ENCODE data around the gene ITPRIPL2.
A peak's percentile ranks its signal among the peaks of the same experiment; 100 is the strongest.

ITPRIPL2 gene

DNA sequence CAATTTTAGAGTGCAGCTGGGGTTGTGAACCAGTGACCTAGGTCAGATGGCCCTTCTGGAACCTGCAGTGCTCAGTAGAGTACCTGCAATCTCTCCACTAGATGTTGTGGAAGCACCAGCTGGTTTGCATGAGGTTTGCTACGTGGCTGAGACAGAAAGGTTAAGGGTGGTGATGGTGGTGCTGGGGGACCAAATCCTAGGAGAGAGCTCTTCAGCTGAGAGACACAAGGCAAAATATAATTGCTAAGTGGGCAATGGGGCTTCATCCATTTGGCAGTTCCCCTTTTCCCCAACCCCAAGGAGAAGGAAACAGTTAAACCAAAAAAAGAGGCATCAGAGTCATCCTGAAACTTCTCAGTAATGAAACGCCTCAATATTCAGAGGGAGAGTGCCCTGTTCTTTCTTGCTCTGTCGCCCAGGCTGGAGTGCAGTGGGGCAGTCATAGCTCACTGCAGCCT, 13.9 kb downstream of the ITPRIPL2 start:
- ATAC-seq (peak; percentile 67), DNase-seq (ENCODE audit: low spot score in 2 of 2) (peak in 1 of 2 donors; percentile 58)
- peak overlapping the region; percentile 52 for H3K4me3 Mint-ChIP-seq
- no peaks in the 10 kb centered on the region for H3K9me3 Mint-ChIP-seq
- peak overlapping the region; percentile 85 for H3K27ac Mint-ChIP-seq
- peaks cover 47% of the 10 kb centered on the region for H3K4me1 Mint-ChIP-seq
- H3K36me3 Mint-ChIP-seq: no peaks in the 10 kb centered on the region

DNA sequence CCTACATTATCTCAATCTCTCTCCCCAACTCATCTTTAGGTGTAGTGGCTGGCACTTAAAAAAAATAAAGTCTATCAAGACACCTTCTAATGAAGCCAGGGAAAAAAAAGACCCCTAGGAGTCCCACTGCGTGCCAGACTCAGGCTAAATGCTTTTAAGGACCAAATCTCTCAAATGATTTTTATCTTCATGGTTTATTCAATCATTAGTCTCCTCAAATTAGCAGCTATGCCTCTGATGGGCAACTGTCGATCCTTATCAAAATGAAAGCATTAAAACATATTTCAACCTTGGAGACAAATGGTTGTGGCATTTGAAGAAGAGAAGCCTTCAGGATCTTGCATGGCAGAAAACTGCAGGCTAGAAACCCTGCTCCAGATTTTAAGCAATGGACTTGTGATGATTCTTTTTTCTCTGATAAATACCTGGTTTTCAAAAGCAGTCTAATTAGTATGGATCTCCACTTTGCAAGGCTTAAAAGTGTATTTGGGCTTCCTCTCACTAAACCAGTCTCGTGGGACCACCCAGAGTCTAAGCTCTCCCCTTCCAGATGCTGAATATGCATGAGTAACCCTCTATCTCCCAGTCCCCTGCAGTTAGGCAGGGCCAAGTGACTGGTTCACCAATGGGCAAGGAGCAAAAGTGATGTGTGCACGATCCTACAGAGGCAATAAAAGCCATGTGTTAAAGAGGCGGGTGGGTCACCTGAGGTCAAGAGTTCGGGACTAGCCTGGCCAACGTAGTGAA, 14.9 kb downstream of the ITPRIPL2 start:
- peaks cover 45% of the 10 kb centered on the region for H3K4me1 Mint-ChIP-seq
- ATAC-seq: no peak
- no peaks in the 10 kb centered on the region for H3K9me3 Mint-ChIP-seq
- no peaks in the 10 kb centered on the region for H3K36me3 Mint-ChIP-seq
- no peak overlapping the region for H3K4me3 Mint-ChIP-seq
- DNase-seq (ENCODE audit: low spot score in 2 of 2): no peak
- no peak overlapping the region for H3K27ac Mint-ChIP-seq

DNA sequence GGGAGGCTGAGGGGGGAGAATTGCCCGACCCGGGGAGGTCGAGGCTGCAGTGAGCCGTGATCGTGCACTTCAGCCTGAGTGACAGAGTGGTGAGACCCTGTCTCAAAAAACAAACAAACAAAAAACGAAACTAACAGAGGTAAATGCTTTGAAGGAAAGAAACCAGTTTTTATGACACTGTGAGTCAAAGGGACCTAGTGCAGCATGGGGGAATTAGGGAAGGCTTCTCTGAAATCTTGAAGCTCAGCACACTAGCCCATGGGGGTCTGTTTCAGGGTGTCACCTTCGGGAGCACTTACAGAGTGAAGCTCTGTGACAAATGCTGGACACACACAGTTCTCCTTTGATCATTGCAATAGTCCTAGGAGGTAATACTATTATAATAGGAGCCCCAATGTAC, 16.6 kb downstream of the ITPRIPL2 start:
- DNase-seq (ENCODE audit: low spot score in 2 of 2) (no peak), ATAC-seq (no peak)
- Mint-ChIP-seq H3K27ac (peak overlapping the region; percentile 89), H3K4me1 (peaks cover 45% of the 10 kb centered on the region), H3K9me3 (no peaks in the 10 kb centered on the region), H3K36me3 (no peaks in the 10 kb centered on the region), H3K4me3 (peak overlapping the region; percentile 62)

DNA sequence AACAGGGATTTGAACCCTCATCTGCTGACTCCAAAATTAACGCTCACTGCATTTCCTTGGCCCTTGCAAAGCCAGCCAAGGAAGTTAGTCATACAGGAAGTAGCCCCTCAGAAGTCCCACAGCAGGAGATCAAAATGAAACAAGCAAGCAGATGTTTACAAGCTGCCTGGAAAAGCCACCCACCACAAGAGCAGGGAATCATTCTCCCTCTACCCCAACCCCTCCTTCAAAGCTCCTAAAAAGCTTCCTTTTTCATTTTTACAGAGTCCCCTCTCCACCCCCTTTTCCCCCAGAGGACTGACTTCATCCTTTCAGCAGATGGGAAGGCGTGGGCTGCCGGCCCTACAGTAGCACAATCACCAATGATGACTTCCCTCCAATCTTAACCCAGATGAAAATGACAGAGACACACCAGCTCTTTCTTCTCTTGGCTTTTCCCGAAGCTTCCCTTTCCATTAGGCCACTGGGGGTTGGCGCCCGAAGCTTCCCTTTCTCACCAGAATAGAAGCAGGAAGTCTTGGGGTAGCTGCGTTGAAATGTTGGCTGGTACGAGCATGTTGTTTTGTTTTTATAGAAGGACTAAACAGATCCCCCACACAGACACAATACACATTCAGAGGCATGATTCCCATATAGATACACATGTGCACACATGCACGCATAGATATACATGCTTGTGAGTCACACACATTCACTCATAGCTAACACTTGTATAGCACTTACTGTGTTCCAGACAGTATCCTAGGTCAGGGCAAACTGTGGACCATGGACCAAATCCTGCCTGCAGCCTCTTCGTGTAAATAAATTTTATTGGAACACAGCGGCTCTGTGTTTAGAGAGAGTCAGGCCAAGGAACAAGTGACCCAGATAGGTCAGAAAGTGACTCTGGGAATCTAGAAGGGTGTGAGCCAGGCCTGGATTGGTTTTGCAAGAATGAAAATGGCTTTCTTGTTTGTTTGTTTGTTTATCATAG, 17.4 kb downstream of the ITPRIPL2 start:
- H3K36me3 Mint-ChIP-seq: no peaks in the 10 kb centered on the region
- ATAC-seq: peak; percentile 50
- peak overlapping the region; percentile 89 for H3K27ac Mint-ChIP-seq
- no peaks in the 10 kb centered on the region for H3K9me3 Mint-ChIP-seq
- H3K4me1 Mint-ChIP-seq: peaks cover 45% of the 10 kb centered on the region
- peak overlapping the region; percentile 62 for H3K4me3 Mint-ChIP-seq
- peak in 1 of 2 donors; percentile 59 for DNase-seq (ENCODE audit: low spot score in 2 of 2)

DNA sequence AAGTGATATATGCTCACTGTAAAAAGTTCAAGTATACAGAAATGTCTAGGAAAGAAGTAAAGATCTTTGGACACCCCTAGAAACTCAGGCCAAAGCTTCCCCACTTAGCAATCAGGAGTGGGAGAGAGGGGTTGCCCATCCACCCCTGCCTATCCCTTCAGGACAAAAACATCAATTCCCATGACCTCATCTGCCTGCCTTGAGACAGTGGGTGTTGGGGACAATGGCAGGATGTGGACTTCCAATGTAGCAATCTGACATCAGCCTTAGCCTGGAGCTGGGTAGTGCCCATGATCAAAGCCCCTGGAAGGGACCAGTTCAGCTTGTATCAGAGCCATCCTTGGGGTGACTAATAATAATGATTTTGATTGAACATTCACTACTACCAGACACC, 18.1 kb downstream of the ITPRIPL2 start:
- DNase-seq (ENCODE audit: low spot score in 2 of 2) (no peak), ATAC-seq (no peak)
- Mint-ChIP-seq H3K9me3 (no peaks in the 10 kb centered on the region), H3K36me3 (no peaks in the 10 kb centered on the region), H3K4me3 (no peak overlapping the region), H3K27ac (peak overlapping the region; percentile 89), H3K4me1 (peaks cover 42% of the 10 kb centered on the region)

DNA sequence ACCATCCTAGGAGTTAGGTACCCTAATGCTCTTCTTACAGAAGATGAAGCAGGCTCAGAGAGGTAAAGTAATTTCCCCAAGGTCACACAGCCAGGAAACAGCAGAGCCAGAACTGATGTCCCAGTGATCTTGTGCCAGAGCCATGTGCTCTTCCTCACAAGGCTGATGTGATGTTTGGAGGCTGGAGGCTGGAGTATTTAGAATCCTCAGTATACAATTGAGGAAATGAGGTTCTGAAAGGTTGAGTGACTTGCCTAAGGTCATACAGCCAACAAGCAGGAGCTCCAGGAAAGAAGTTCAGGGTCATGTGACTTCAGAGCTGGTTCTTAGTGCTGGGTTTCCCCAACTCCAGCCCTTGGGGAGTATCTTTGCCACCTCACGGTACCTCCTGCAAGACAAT, 18.5 kb downstream of the ITPRIPL2 start:
- H3K36me3 Mint-ChIP-seq: no peaks in the 10 kb centered on the region
- no peak overlapping the region for H3K4me3 Mint-ChIP-seq
- no peak for ATAC-seq
- H3K4me1 Mint-ChIP-seq: peaks cover 37% of the 10 kb centered on the region
- DNase-seq (ENCODE audit: low spot score in 2 of 2): no peak
- H3K9me3 Mint-ChIP-seq: no peaks in the 10 kb centered on the region
- H3K27ac Mint-ChIP-seq: no peak overlapping the region

DNA sequence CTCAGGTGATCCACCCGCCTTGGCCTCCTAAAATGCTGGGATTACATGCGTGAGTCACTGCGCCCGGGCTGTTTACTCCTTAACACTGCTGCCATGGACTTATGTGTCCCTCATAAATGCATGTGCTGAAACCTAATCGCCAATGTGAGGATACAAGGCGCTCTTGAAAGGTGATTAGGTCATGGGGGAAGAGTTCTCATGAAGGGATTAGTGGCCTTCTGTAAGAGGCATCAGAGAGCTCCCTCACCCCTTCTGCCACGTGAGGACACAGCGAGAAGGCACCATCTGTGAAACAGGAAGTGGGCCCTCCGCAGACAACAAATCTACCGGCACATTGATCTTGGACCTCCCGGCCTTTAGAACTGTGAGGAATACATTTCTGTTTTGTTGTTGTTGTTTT, 19.1 kb downstream of the ITPRIPL2 start:
- DNase-seq (ENCODE audit: low spot score in 2 of 2) (no peak), ATAC-seq (no peak)
- H3K36me3 Mint-ChIP-seq: no peaks in the 10 kb centered on the region
- H3K4me3 Mint-ChIP-seq: no peak overlapping the region
- peak overlapping the region; percentile 34 for H3K27ac Mint-ChIP-seq
- no peaks in the 10 kb centered on the region for H3K9me3 Mint-ChIP-seq
- H3K4me1 Mint-ChIP-seq: peaks cover 31% of the 10 kb centered on the region

DNA sequence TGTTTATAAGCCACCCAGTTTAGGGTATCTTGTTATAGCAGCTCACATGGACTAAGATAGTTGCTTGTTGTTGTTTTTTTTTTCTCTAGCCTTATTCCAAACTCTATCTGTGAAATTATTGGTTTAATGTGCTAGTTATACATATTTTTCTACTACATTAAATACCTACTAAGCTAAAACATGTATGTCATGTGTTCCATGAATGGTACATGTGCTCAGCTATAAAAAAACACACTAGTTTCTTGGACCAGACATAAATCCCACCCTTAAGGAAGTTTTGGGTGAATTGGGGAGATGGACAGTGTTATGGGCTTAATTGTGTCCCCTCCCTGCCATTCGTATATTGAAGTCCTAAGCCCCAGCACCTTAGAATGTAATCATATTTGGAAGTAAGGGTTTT, 19.8 kb downstream of the ITPRIPL2 start:
- DNase-seq (ENCODE audit: low spot score in 2 of 2) (no peak), ATAC-seq (no peak)
- Mint-ChIP-seq H3K4me1 (peaks cover 30% of the 10 kb centered on the region), H3K9me3 (no peaks in the 10 kb centered on the region), H3K27ac (no peak overlapping the region), H3K4me3 (no peak overlapping the region), H3K36me3 (no peaks in the 10 kb centered on the region)

DNA sequence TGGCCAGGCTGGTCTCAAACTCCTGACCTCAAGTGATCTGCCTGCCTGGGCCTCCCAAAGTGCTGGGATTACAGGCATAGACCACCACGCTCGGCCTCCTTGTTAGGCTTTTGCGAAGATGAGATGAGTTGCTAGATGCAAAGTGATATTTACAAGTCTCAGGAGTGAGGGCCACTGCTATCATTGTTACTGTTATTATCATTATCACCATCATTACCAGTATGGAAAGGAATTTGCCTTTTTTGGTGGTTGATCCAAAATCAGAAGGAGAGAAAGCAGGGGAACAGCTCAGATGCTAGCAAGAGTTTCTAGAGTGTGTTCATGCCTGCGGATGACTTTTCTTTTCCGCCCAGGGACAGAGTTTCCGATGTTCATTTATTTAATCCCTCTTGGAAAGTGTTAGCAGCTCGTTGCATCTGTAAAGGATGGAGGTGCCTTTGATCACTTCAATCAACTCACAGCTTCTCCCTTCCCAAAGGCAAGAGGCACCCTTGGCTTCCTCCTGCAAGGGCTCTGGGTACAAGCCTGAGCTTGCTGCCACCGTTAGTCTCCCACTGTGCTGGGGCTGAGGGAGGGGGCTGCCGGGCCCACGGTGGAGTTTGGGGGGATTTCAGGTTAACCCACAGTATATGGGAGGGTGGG, 21.6 kb downstream of the ITPRIPL2 start:
- no peak for ATAC-seq
- no peak for DNase-seq (ENCODE audit: low spot score in 2 of 2)
- Mint-ChIP-seq H3K4me3 (no peak overlapping the region), H3K4me1 (peaks cover 13% of the 10 kb centered on the region), H3K36me3 (no peaks in the 10 kb centered on the region), H3K9me3 (no peaks in the 10 kb centered on the region), H3K27ac (no peak overlapping the region)

DNA sequence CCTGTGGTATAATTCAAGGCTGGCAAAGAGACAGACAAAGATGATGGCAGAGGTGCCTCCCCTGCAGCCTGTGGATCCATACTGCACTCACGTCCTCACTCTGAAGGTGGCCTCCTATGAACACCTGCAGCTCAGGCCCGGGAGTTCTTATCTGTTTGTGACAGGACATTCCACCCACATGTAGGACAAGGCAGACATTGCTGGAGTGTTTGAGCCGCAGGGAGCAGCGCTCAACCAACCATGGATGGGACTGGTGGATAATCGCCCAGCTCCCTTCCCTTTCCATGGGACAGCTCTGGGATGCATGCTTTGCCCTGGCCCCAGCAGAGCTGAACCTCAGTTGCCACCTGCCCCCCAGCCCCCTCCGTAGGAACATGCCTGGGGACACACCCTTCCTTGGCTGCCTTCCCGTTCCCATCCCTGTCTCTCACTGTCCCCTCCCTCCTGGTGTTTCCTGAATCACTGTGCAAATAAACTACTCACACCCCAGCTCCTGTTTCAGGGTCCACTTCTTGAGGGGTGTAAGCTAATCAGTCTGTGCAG, 22.2 kb downstream of the ITPRIPL2 start:
- no peak for DNase-seq (ENCODE audit: low spot score in 2 of 2)
- H3K4me1 Mint-ChIP-seq: peaks cover 6% of the 10 kb centered on the region

DNA sequence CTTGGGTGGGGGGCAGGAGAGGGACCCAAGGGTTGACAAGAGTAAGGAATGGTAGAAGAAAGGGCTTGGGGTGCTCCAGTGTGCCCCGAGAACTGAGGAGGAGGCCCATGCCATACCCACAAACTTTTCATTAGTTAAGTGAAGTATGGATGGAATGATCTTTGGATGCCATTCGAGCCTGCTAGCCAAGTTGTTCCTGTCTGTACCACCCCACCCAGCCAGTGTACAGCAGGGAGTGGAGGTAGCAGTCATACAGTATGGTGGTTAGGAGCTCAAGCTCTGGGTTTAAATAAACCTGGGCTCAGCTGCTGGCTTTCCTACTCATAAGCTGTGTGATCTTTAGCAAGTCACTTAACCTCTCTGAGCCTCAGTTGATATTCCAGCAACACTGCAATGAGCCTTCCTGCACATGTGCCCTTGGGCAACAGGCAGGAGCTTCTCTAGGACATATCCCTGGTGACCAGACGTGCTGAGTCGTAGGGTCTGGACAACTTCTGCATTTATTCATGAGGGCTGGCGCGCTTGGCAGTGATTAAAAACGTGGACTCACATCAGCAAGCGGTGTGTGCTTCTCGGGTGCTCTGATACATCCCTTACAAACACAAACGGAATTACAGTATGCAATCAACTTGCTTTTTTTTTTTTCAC, 22.9 kb downstream of the ITPRIPL2 start:
- no peak overlapping the region for H3K27ac Mint-ChIP-seq
- ATAC-seq (no peak), DNase-seq (ENCODE audit: low spot score in 2 of 2) (no peak)
- no peaks in the 10 kb centered on the region for H3K36me3 Mint-ChIP-seq
- H3K4me1 Mint-ChIP-seq: no peaks in the 10 kb centered on the region
- no peak overlapping the region for H3K4me3 Mint-ChIP-seq
- H3K9me3 Mint-ChIP-seq: no peaks in the 10 kb centered on the region

More for the DNA sequence above, 22.2 kb downstream of the ITPRIPL2 start:
- Mint-ChIP-seq H3K4me3 (no peak overlapping the region), H3K36me3 (no peaks in the 10 kb centered on the region), H3K9me3 (no peaks in the 10 kb centered on the region), H3K27ac (no peak overlapping the region)
- ATAC-seq: no peak

DNA sequence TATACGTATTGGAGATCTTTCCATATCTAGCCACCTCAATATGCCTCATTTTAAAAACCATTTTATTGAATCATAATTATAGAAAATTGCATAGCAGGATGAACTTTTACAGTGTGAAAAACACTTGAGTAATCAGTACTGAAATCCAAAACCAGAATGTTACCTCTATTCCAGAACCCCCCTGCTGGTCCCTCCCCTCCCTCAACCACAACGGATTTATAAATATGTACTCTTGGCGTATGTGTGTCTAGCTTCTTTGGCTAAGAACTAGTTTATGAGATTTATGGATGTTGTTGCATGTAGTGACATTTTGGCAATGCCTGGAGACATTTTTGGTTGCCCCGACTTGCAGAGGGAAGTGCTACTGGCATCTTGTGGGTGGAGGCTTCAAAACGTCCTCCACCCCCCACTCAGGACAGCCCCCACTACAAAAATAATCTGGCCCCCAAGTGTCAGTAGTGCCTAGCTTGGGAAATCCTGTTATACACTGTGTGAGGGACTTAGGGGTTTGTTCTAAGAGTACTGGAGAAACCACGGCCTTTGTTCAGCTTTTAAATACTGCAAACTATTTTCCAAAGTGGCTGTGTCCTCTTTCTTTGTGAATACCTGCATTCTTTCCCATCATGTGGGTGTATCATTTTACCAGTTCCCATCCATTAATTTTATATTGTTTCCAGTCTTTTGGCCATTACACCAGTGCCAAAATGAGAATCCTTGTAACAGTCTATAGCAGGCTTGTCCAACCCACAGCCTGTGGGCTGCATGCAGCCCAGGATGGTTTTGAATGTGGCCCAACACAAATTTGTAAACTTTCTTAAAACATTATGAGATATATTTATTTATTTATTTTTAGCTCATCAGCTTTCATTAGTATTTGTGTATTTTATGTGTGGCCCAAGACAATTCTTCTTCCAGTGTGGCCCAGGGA, 23.7 kb downstream of the ITPRIPL2 start:
- H3K4me1 Mint-ChIP-seq: no peaks in the 10 kb centered on the region

DNA sequence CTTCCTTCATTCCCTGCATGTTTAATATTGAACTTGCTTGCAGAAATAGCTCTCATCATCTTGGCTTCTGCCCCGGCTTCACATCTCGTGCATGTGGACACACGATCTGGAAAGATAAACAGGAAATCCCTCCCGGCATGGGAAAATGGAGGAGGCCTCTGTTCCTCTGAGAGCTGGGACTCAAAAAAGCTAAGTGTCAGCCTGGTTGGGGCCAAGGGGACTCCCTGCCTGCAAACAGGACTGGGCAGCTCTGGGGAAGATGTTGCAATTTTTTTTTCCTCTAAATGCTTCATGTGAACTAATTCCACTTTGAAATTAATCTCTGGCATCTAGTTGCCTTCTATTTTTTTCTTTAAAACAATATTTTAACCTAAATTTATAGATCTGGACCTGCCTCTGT, 24.8 kb downstream of the ITPRIPL2 start:
- no peak for ATAC-seq
- H3K27ac Mint-ChIP-seq: no peak overlapping the region
- no peaks in the 10 kb centered on the region for H3K36me3 Mint-ChIP-seq
- no peak for DNase-seq (ENCODE audit: low spot score in 2 of 2)
- no peaks in the 10 kb centered on the region for H3K9me3 Mint-ChIP-seq
- H3K4me3 Mint-ChIP-seq: no peak overlapping the region
- no peaks in the 10 kb centered on the region for H3K4me1 Mint-ChIP-seq

More for the DNA sequence above, 23.7 kb downstream of the ITPRIPL2 start:
- Mint-ChIP-seq H3K4me3 (no peak overlapping the region), H3K27ac (no peak overlapping the region), H3K36me3 (no peaks in the 10 kb centered on the region), H3K9me3 (no peaks in the 10 kb centered on the region)
- DNase-seq (ENCODE audit: low spot score in 2 of 2) (no peak), ATAC-seq (no peak)

Data from stimulated activated effector memory CD8-positive, alpha-beta T cell treated with anti-CD3 and anti-CD28 coated beads, Interleukin-12 subunit alpha, Interleukin-12 subunit beta, amount 100 ng/mL, for 72 hours (primary cell).